Transverse colon (tissue), 4 donors: ENCODE data around the gene C4orf17. TPM values are rescaled to one million over a fixed set of nuclear protein-coding genes. Genes with fewer than 3 reads are reported as not detected.
"Not testable (repeated sequence)": the region's sequence is repeated elsewhere in the genome, so short reads cannot be mapped to it uniquely, and the experiment has no call there.

ENCODE experiments used
- DNase-seq: peaks from one replicate; pipeline ENCODE4 v3.0.0-alpha.2; 2019
- H3K27ac ChIP-seq, 4 donors: fragments of 200-600 bp; sonication (generic); 2 replicates each; pipeline ENCODE4 v1.5.1; 2016 to 2018; ENCODE audit warnings: inconsistent platforms in 4 of 4
- H3K27me3 ChIP-seq: fragments of 200-600 bp; sonication (generic); 2 replicates; pipeline ENCODE4 v1.5.1; 2017; ENCODE audit warnings: inconsistent platforms
- H3K36me3 ChIP-seq, 4 donors: fragments of 200-600 bp; sonication (generic); 2 replicates each; pipeline ENCODE4 v1.5.1; 2017 to 2019; ENCODE audit warnings: inconsistent platforms in 4 of 4
- H3K4me1 ChIP-seq, 4 donors: fragments of 200-600 bp; sonication (generic); 2 replicates each; pipeline ENCODE4 v1.5.1; 2017 to 2020; ENCODE audit warnings: inconsistent platforms in 4 of 4
- H3K4me3 ChIP-seq, 4 donors: fragments of 200-600 bp; sonication (generic); 1 replicate in 1 of 4; 2 replicates in 3 of 4; pipeline versions ENCODE4 v1.5.1 to v1.6.1; 2017 to 2019; ENCODE audit warnings: inconsistent platforms in 4 of 4
- H3K9me3 ChIP-seq, 2 donors: fragments of 200-600 bp; sonication (generic); 2 replicates each; pipeline ENCODE4 v1.5.1; 2017 to 2019; ENCODE audit warnings: inconsistent platforms in 2 of 2
- CTCF ChIP-seq, 5 experiments: fragments of 200-600 bp in 3 of 5; fragments of 450-650 bp in 2 of 5; sonication (generic) in 3 of 5; IDR thresholded peaks; 1 replicate in 2 of 5; 2 replicates in 3 of 5; pipeline ENCODE4 v1.5.1; 2016 to 2017; ENCODE audit warnings: antibody characterized with exemption in 5 of 5, inconsistent platforms in 3 of 5, mild to moderate bottlenecking in 2 of 5, moderate library complexity in 1 of 5
- EP300 ChIP-seq: sonication (generic); formaldehyde crosslinking; IDR thresholded peaks from one replicate; pipeline ENCODE4 v1.6.1; 2017; ENCODE audit warnings: antibody characterized with exemption, low read depth
- POLR2A ChIP-seq: fragments of 450-650 bp; IDR thresholded peaks from one replicate; pipeline ENCODE4 v1.6.1; 2016; ENCODE audit warnings: antibody characterized with exemption, mild to moderate bottlenecking, moderate library complexity
- POLR2AphosphoS5 ChIP-seq, 3 donors: sonication (generic); formaldehyde crosslinking; IDR thresholded peaks; one replicate each; pipeline ENCODE4 v1.6.1; 2016; ENCODE audit warnings: antibody characterized with exemption in 3 of 3
- WGBS, 2 donors: methylation state at CpG; one replicate each; pipeline ENCODE4 v1.1.5; 2018; ENCODE audit warnings: low coverage in 1 of 2; 5-methylcytosine and 5-hydroxymethylcytosine counted together
- in situ Hi-C, 4 donors: fragments of 200-750 bp; cut with MboI; loops; one replicate each; pipeline versions ENCODE4 v1.15.0 to v1.15.1; 2017; ENCODE audit warnings: low sequenced_read_pairs in 3 of 4, low pct_ligation_motif_present in 1 of 4, low pct_unique_long_range_greater_than_20kb in 1 of 4
- intact Hi-C: fragments of 100-400 bp; cut with DNase I; formaldehyde crosslinking; loops from one replicate; pipeline ENCODE4 v1.15.1; 2023; ENCODE audit warnings: low total_unique reads
- total RNA-seq, 4 donors: library from RNA; depleted of rRNA; stranded (reverse); fragments of >200 nt; gene quantifications; one replicate each; pipeline ENCODE4 v1.1.0, GENCODE V29; 2016

Gene C4orf17
- total RNA-seq, 4 donors from 2014 or later, result not detected

- H3K36me3 ChIP-seq, result no peaks in the 10 kb centered on the region
- H3K9me3 ChIP-seq, result no peaks in the 10 kb centered on the region
- no peak for DNase-seq
- no peak overlapping the region for H3K4me3 ChIP-seq
- WGBS, 2 donors, result 57 to 86% methylated on average over 6 of the region's 6 CpGs
- TF ChIP-seq POLR2AphosphoS5 (IDR thresholded peaks at IDR 0.05) (no peak), CTCF (IDR thresholded peaks at IDR 0.05) (no peak), POLR2A (no peak), EP300 (no peak)
- H3K27ac ChIP-seq, result no peak overlapping the region
- H3K27me3 ChIP-seq, result no peaks in the 10 kb centered on the region
- in situ Hi-C loops (no loop called here), intact Hi-C loops (no loop called here)
- H3K4me1 ChIP-seq, result no peaks in the 10 kb centered on the region
Observed at GRCh38 chr4:99518601-99519295, 7.9 kb downstream of the C4orf17 start.

GRCh38 chr4:99529228-99529627, 18.4 kb downstream of the C4orf17 start:
- Histone ChIP-seq H3K36me3 (no peaks in the 10 kb centered on the region), H3K27me3 (no peaks in the 10 kb centered on the region), H3K4me3 (no peak overlapping the region), H3K27ac (no peak overlapping the region), H3K9me3 (no peaks in the 10 kb centered on the region), H3K4me1 (peaks cover 0 to 8% (median 0%) of the 10 kb centered on the region in 4 donors)
- in situ Hi-C loops (no loop called here), intact Hi-C loops (no loop called here)
- no peak for DNase-seq
- TF ChIP-seq CTCF (IDR thresholded peaks at IDR 0.05), result no peak
- TF ChIP-seq EP300, result no peak
- TF ChIP-seq POLR2AphosphoS5 (IDR thresholded peaks at IDR 0.05), result no peak
- TF ChIP-seq POLR2A, result no peak

GRCh38 chr4:99529956-99530355, 19.1 kb downstream of the C4orf17 start:
- 56 to 64% methylated on average over 3 of the region's 3 CpGs for WGBS, 2 donors
- Histone ChIP-seq H3K9me3 (no peaks in the 10 kb centered on the region), H3K27ac (no peak overlapping the region), H3K4me3 (no peak overlapping the region), H3K36me3 (no peaks in the 10 kb centered on the region), H3K27me3 (no peaks in the 10 kb centered on the region), H3K4me1 (peaks cover 0 to 8% (median 0%) of the 10 kb centered on the region in 4 donors)
- TF ChIP-seq CTCF (IDR thresholded peaks at IDR 0.05), result no peak
- TF ChIP-seq EP300, result no peak
- no peak for TF ChIP-seq POLR2AphosphoS5 (IDR thresholded peaks at IDR 0.05)
- no peak for TF ChIP-seq POLR2A
- intact Hi-C loops (no loop called here), in situ Hi-C loops (no loop called here)
- DNase-seq, result no peak

- H3K27me3 ChIP-seq, in situ Hi-C loops, H3K9me3 ChIP-seq, H3K27ac ChIP-seq, intact Hi-C loops, H3K4me1 ChIP-seq, H3K4me3 ChIP-seq, DNase-seq, H3K36me3 ChIP-seq: not testable (repeated sequence)
- WGBS, 2 donors, result 91 to 100% methylated on average over 1 to 3 of the region's 3 CpGs
Observed at GRCh38 chr4:99534699-99535098, 23.9 kb downstream of the C4orf17 start.

- in situ Hi-C loops (no loop called here), intact Hi-C loops (no loop called here)
- Histone ChIP-seq H3K36me3 (no peaks in the 10 kb centered on the region), H3K27ac (no peak overlapping the region), H3K27me3 (no peaks in the 10 kb centered on the region), H3K4me1 (no peaks in the 10 kb centered on the region), H3K4me3 (no peak overlapping the region), H3K9me3 (no peaks in the 10 kb centered on the region)
- 54% methylated on average over 1 of the region's 2 CpGs; no CpG with 5 or more reads in 1 of the 2 donors for WGBS, 2 donors
- no peak for DNase-seq
- TF ChIP-seq POLR2AphosphoS5 (IDR thresholded peaks at IDR 0.05), result no peak
- TF ChIP-seq CTCF (IDR thresholded peaks at IDR 0.05), result no peak
- no peak for TF ChIP-seq EP300
- no peak for TF ChIP-seq POLR2A
Observed at GRCh38 chr4:99536271-99536670, 25.4 kb downstream of the C4orf17 start.
